Endothelial cell of umbilical vein (primary cell): Measurements from ENCODE around the gene SCGB1D2. TPM values are rescaled to one million over a fixed set of nuclear protein-coding genes. Genes with fewer than 3 reads are reported as not detected.

ENCODE experiments used
- BruUV-seq: library from RNA; stranded (reverse); fragments of 400-500 nt; replicated peaks from 2 replicates; lab custom pipeline; 2021; lab: Mats Ljungman, UMichigan
- CTCF ChIA-PET: fragments of 300-600, 350-600 bp; sonication (Branson Sonifier 250); formaldehyde crosslinking; loops from one replicate; lab custom pipeline; 2021; ENCODE audit warnings: antibody characterized with exemption, inconsistent platforms; lab: Charles Lee
- POLR2A ChIA-PET: fragments of 300-600, 350-600 bp; sonication (Branson Sonifier 250); formaldehyde crosslinking; loops from one replicate; lab custom pipeline; 2021; ENCODE audit warnings: antibody characterized with exemption, inconsistent platforms; lab: Charles Lee
- DNase-seq: peaks from one replicate; pipeline ENCODE4 v3.0.0-alpha.2; 2011; ENCODE audit warnings: low read depth, low spot score
- FAIRE-seq: peaks from 2 replicates; lab custom pipeline; 2011; peaks lifted over from hg19 to GRCh38; lab: Jason Lieb, UNC
- H2AFZ ChIP-seq: 2 replicates; pipeline ENCODE4 v1.6.0; 2012; ENCODE audit warnings: low read depth, low read length, control low read depth, inconsistent platforms
- H3K27ac ChIP-seq: 2 replicates; pipeline ENCODE4 v1.5.1; 2011; ENCODE audit warnings: low read depth, mild to moderate bottlenecking, control low read depth, low read length, moderate library complexity; ENCODE audit not compliant: insufficient read depth
- H3K27me3 ChIP-seq, 2 experiments: 2 replicates each; pipeline versions ENCODE4 v1.6.0 to v1.6.1; 2011; ENCODE audit warnings: low read length in 2 of 2, mixed read lengths in 1 of 2; ENCODE audit not compliant: control insufficient read depth in 2 of 2, insufficient read depth in 2 of 2
- H3K36me3 ChIP-seq, 2 experiments: 2 replicates in 1 of 2; 3 replicates in 1 of 2; pipeline ENCODE4 v1.5.1; 2011; ENCODE audit warnings: low read length in 2 of 2, mild to moderate bottlenecking in 1 of 2, moderate library complexity in 1 of 2; ENCODE audit not compliant: control insufficient read depth in 2 of 2, insufficient read depth in 2 of 2; ENCODE audit errors: extremely low read depth in 1 of 2
- H3K4me1 ChIP-seq: 3 replicates; pipeline ENCODE4 v1.5.1; 2011; ENCODE audit warnings: mild to moderate bottlenecking, low read length; ENCODE audit not compliant: control insufficient read depth, insufficient read depth; ENCODE audit errors: extremely low read depth
- H3K4me2 ChIP-seq: 2 replicates; pipeline ENCODE4 v1.6.1; 2011; ENCODE audit warnings: low read length, control low read depth, mixed read lengths; ENCODE audit not compliant: insufficient read depth
- H3K4me3 ChIP-seq, 3 experiments: fragments of 200-600 bp in 1 of 3; sonication (generic), shearing (Covaris generic) in 1 of 3; replicated peaks in 1 of 3; 2 replicates each; pipeline ENCODE4 v1.5.1; 2011 to 2016; ENCODE audit warnings: control low read depth in 3 of 3, low read length in 3 of 3, mild to moderate bottlenecking in 2 of 3, inconsistent platforms in 1 of 3, low read depth in 1 of 3, moderate library complexity in 1 of 3; ENCODE audit not compliant: insufficient read depth in 1 of 3
- H3K79me2 ChIP-seq: 2 replicates; pipeline ENCODE4 v1.6.0; 2012; ENCODE audit warnings: low read length, inconsistent platforms; ENCODE audit not compliant: control insufficient read depth, insufficient read depth
- H3K9ac ChIP-seq: replicated peaks from 2 replicates; pipeline ENCODE3; 2011; ENCODE audit warnings: low read length, control low read depth; ENCODE audit not compliant: insufficient read depth; ENCODE audit errors: extremely low read depth
- H3K9me1 ChIP-seq: replicated peaks from 3 replicates; pipeline ENCODE4 v1.6.0; 2011; ENCODE audit warnings: mild to moderate bottlenecking, low read length; ENCODE audit not compliant: control insufficient read depth, insufficient read depth; ENCODE audit errors: extremely low read depth
- H3K9me3 ChIP-seq: replicated peaks from 2 replicates; pipeline ENCODE4 v1.5.1; 2012; ENCODE audit warnings: low read length, inconsistent platforms; ENCODE audit not compliant: control insufficient read depth, insufficient read depth
- H4K20me1 ChIP-seq: replicated peaks from 2 replicates; pipeline ENCODE3; 2011; ENCODE audit warnings: mild to moderate bottlenecking, low read length; ENCODE audit not compliant: control insufficient read depth, insufficient read depth; ENCODE audit errors: extremely low read depth
- CTCF ChIP-seq, 2 donors: IDR thresholded peaks; 1 replicate in 1 of 2; 2 replicates in 1 of 2; pipeline ENCODE4 v1.5.1; 2011; ENCODE audit warnings: low read length in 2 of 2, mild to moderate bottlenecking in 2 of 2, moderate library complexity in 2 of 2, control low read depth in 1 of 2, inconsistent platforms in 1 of 2, low read depth in 1 of 2; ENCODE audit not compliant: insufficient read depth in 1 of 2; ENCODE audit errors: extremely low read depth in 1 of 2
- EZH2 ChIP-seq: IDR thresholded peaks from 2 replicates; pipeline ENCODE4 v1.6.1; 2012; ENCODE audit warnings: borderline replicate concordance, low read depth, mild to moderate bottlenecking, moderate library complexity, low read length, inconsistent platforms; ENCODE audit not compliant: severe bottlenecking
- FOS ChIP-seq: IDR thresholded peaks from 2 replicates; pipeline ENCODE4 v1.6.1; 2011; ENCODE audit warnings: mild to moderate bottlenecking, low read length, moderate library complexity, borderline replicate concordance; ENCODE audit not compliant: insufficient read depth
- GATA2 ChIP-seq: IDR thresholded peaks from 2 replicates; pipeline ENCODE4 v1.7.0; 2011; ENCODE audit warnings: low read depth, mild to moderate bottlenecking, moderate library complexity, mixed read lengths, low read length; ENCODE audit not compliant: insufficient read length, insufficient read depth
- JUN ChIP-seq: IDR thresholded peaks from 2 replicates; pipeline ENCODE4 v1.6.1; 2011; ENCODE audit warnings: borderline replicate concordance, low read depth; ENCODE audit not compliant: insufficient read length, insufficient read depth
- MAX ChIP-seq: IDR thresholded peaks from 2 replicates; pipeline ENCODE4 v1.6.1; 2011; ENCODE audit not compliant: insufficient read depth, insufficient read length
- MYC ChIP-seq: IDR thresholded peaks from one replicate; pipeline ENCODE4 v1.6.1; 2011; ENCODE audit warnings: mild to moderate bottlenecking, low read depth, low read length
- POLR2A ChIP-seq: IDR thresholded peaks from 2 replicates; pipeline ENCODE4 v1.6.1; 2012; ENCODE audit warnings: low read depth, mild to moderate bottlenecking, control low read depth, low read length
- POLR2AphosphoS5 ChIP-seq: IDR thresholded peaks from 2 replicates; pipeline ENCODE4 v1.6.1; 2012; ENCODE audit warnings: low read depth, mild to moderate bottlenecking, control low read depth, low read length, moderate library complexity; ENCODE audit not compliant: insufficient read depth
- dilution Hi-C: fragments of 300-500 bp; cut with MboI; formaldehyde crosslinking; loops from one replicate; pipeline ENCODE4 v1.15.0; 2019; ENCODE audit warnings: low sequenced_read_pairs; ENCODE audit not compliant: extremely low pct_ligation_motif_present
- intact Hi-C: fragments of 100-400 bp; cut with micrococcal nuclease; formaldehyde crosslinking; loops from one replicate; pipeline ENCODE4 v1.10.0; 2022
- polyA plus RNA-seq, 4 experiments: library from polyadenylated mRNA; depleted of rRNA in 3 of 4; stranded (reverse) in 3 of 4; unstranded in 1 of 4; fragments of >200 nt; gene quantifications; 2 replicates each; pipeline versions ENCODE4 v1.2.1 to v1.2.3, GENCODE V29; 2011 to 2012; ENCODE audit warnings: missing spikeins in 1 of 4
- total RNA-seq: library from RNA; stranded (reverse); gene quantifications from 2 replicates; pipeline ENCODE4 v1.2.3, GENCODE V29; 2021

Gene SCGB1D2
- total and polyA plus RNA-seq, 2 donors (not counting 3 experiments of a cell fraction or from before 2014, with no cell fraction given) = not detected

- H3K79me2 ChIP-seq = no peaks in the 10 kb centered on the region
- peaks cover 8 to 13% of the 10 kb centered on the region in 2 experiments for H3K27me3 ChIP-seq
- no peak overlapping the region for H3K27ac ChIP-seq
- FAIRE-seq (no peak), DNase-seq (no peak)
- H3K9me1 ChIP-seq = no peaks in the 10 kb centered on the region
- no peaks in the 10 kb centered on the region for H3K9me3 ChIP-seq
- no peak overlapping the region for H3K4me3 ChIP-seq
- no peak overlapping the region for H3K4me2 ChIP-seq
- ChIA-PET POLR2A (no interaction called here), CTCF (interaction anchor here (0.7 to 2.0 kb wide), 6 partner anchors 13 to 369 kb away, joined by 3 to 8 read pairs (median 4); partner anchors contain the start of gene EEF1G)
- intact Hi-C loops (no loop called here), dilution Hi-C loops (no loop called here)
- no peak overlapping the region for H2AFZ ChIP-seq
- no TSS peak for BruUV-seq
- no peak overlapping the region for H3K9ac ChIP-seq
- TF ChIP-seq EZH2 (no peak), POLR2AphosphoS5 (no peak), POLR2A (no peak), CTCF (IDR thresholded peaks at IDR 0.05; ENCODE audit: extremely low read depth in 1 of 2, insufficient read depth in 1 of 2, low read depth in 1 of 2, low read length in 2 of 2) (no peak), MYC (no peak), JUN (no peak), FOS (no peak), GATA2 (no peak), MAX (no peak)
- H3K36me3 ChIP-seq = no peaks in the 10 kb centered on the region
- H3K4me1 ChIP-seq = no peaks in the 10 kb centered on the region
- no peaks in the 10 kb centered on the region for H4K20me1 ChIP-seq
Measured at GRCh38 chr11:62204430-62204829, 37.6 kb upstream of the SCGB1D2 start.
